Gastrocnemius medialis (tissue), 4 donors: ENCODE data around the gene RPUSD1. TPM values are rescaled to one million over a fixed set of nuclear protein-coding genes. Genes with fewer than 3 reads are reported as not detected.

Experiments used
- ATAC-seq, 2 donors: fragments of 150-250 bp; one replicate each; pipeline ENCODE4 v1.9.1; 2016
- DNase-seq, 2 donors: peaks; one replicate each; pipeline ENCODE4 v3.0.0-alpha.2; 2019
- H3K27ac ChIP-seq, 4 donors: fragments of 200-600 bp; sonication (generic); 1 replicate in 1 of 4; 2 replicates in 3 of 4; pipeline ENCODE4 v1.5.1; 2016 to 2018; ENCODE audit warnings: mild to moderate bottlenecking in 2 of 4, moderate library complexity in 1 of 4
- H3K27me3 ChIP-seq, 3 donors: fragments of 200-600 bp; sonication (generic) in 2 of 3; 1 replicate in 1 of 3; 2 replicates in 2 of 3; pipeline versions ENCODE4 v1.5.1 to v1.6.0; 2016 to 2019; ENCODE audit warnings: mild to moderate bottlenecking in 1 of 3, moderate library complexity in 1 of 3
- H3K36me3 ChIP-seq, 2 donors: fragments of 200-600 bp; sonication (generic) in 1 of 2; one replicate each; pipeline ENCODE4 v1.5.1; 2017 to 2018
- H3K4me1 ChIP-seq, 2 donors: fragments of 200-600 bp; sonication (generic) in 1 of 2; one replicate each; pipeline ENCODE4 v1.5.1; 2016 to 2017; ENCODE audit warnings: mild to moderate bottlenecking in 2 of 2
- H3K4me3 ChIP-seq, 4 donors: fragments of 200-600 bp; sonication (generic) in 3 of 4; 1 replicate in 1 of 4; 2 replicates in 3 of 4; pipeline ENCODE4 v1.5.1; 2016 to 2019; ENCODE audit warnings: mild to moderate bottlenecking in 2 of 4
- H3K9me3 ChIP-seq, 3 donors: fragments of 200-600 bp; sonication (generic) in 2 of 3; 1 replicate in 1 of 3; 2 replicates in 2 of 3; pipeline ENCODE4 v1.5.1; 2016 to 2019
- CTCF ChIP-seq, 5 experiments: fragments of 450-650 bp in 3 of 5; fragments of 200-600 bp in 2 of 5; sonication (generic) in 2 of 5; IDR thresholded peaks in 4 of 5; conservative IDR thresholded peaks in 1 of 5; 1 replicate in 4 of 5; 2 replicates in 1 of 5; pipeline ENCODE4 v1.5.1; 2016 to 2019; ENCODE audit warnings: antibody characterized with exemption in 5 of 5, mild to moderate bottlenecking in 3 of 5, moderate library complexity in 3 of 5
- POLR2A ChIP-seq, 2 donors: fragments of 450-650 bp; IDR thresholded peaks; one replicate each; pipeline ENCODE4 v1.6.1; 2017; ENCODE audit warnings: antibody characterized with exemption in 2 of 2, mild to moderate bottlenecking in 2 of 2, moderate library complexity in 2 of 2
- in situ Hi-C, 4 donors: fragments of 200-750 bp; cut with MboI; loops; one replicate each; pipeline versions ENCODE4 v1.15.0 to v1.8.0; 2017; ENCODE audit warnings: low sequenced_read_pairs in 4 of 4
- intact Hi-C: fragments of 100-400 bp; cut with DNase I; formaldehyde crosslinking; loops from one replicate; pipeline ENCODE4 v1.15.1; 2023; ENCODE audit warnings: low total_unique reads
- total RNA-seq, 4 donors: library from RNA; depleted of rRNA; stranded (reverse); fragments of >200 nt; gene quantifications; one replicate each; pipeline versions ENCODE4 v1.1.0 to v1.2.3, GENCODE V29; 2016

The RPUSD1 gene
- total RNA-seq, 4 donors from 2014 or later: 7.8 to 23.8 (median 15.2) TPM

DNA sequence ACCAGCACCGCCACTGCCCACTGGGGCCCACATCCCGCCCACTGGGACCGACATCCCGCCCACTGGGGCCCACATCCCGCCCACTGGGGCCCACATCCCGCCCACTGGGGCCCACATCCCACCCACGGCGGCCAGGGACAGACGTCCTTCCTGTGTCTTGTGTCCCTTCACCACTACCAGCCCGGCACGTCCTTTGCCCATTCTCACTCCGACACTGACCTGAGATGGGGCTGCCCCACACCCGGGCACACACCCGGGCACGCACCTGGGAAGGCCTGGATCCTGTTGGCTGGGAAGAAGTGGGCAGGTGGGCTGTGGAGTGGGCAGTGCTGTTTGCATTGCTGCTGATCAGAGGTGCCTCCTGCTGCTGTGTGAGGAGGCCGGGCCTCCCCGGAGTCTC is 40.7 kb upstream of the RPUSD1 start:
- Histone ChIP-seq H3K27ac (no peak overlapping the region), H3K9me3 (no peaks in the 10 kb centered on the region), H3K4me1 (no peaks in the 10 kb centered on the region), H3K36me3 (no peaks in the 10 kb centered on the region), H3K27me3 (peaks cover 23 to 45% (median 34%) of the 10 kb centered on the region in 3 donors), H3K4me3 (no peak overlapping the region)
- ATAC-seq (no peak), DNase-seq (no peak)
- no peak for TF ChIP-seq POLR2A (IDR thresholded peaks at IDR 0.05)
- no peak for TF ChIP-seq CTCF (IDR thresholded peaks at IDR 0.05 in 4 of 5, conservative IDR thresholded peaks at IDR 0.05 in 1 of 5)
- intact Hi-C loops (no loop called here), in situ Hi-C loops (no loop called here)

DNA sequence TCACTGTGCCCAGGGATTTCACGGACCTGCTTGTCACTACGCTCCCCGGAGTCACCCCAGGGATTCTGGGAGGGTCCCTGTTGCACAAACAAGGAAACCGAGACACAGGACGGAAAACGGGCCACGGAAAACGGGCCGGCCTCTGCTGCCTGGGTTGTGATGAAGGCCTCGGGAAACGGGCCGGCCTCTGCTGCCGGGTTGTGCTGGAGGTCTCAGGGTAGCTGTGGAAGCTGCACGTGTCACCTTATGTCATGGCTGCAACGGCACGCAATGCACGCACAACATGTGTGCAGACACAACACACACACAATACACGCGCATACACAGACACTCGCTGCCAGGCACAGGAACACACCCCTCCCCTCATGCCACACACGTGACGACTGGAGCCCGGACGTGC is 39.3 kb upstream of the RPUSD1 start:
- TF ChIP-seq CTCF (IDR thresholded peaks at IDR 0.05 in 4 of 5, conservative IDR thresholded peaks at IDR 0.05 in 1 of 5) (no peak), POLR2A (IDR thresholded peaks at IDR 0.05) (no peak)
- Histone ChIP-seq H3K27ac (no peak overlapping the region), H3K4me3 (no peak overlapping the region), H3K9me3 (no peaks in the 10 kb centered on the region), H3K4me1 (no peaks in the 10 kb centered on the region), H3K27me3 (peaks cover 16 to 45% (median 33%) of the 10 kb centered on the region in 3 donors), H3K36me3 (no peaks in the 10 kb centered on the region)
- no peak for ATAC-seq
- intact Hi-C loops (no loop called here), in situ Hi-C loops (no loop called here)
- DNase-seq: no peak

DNA sequence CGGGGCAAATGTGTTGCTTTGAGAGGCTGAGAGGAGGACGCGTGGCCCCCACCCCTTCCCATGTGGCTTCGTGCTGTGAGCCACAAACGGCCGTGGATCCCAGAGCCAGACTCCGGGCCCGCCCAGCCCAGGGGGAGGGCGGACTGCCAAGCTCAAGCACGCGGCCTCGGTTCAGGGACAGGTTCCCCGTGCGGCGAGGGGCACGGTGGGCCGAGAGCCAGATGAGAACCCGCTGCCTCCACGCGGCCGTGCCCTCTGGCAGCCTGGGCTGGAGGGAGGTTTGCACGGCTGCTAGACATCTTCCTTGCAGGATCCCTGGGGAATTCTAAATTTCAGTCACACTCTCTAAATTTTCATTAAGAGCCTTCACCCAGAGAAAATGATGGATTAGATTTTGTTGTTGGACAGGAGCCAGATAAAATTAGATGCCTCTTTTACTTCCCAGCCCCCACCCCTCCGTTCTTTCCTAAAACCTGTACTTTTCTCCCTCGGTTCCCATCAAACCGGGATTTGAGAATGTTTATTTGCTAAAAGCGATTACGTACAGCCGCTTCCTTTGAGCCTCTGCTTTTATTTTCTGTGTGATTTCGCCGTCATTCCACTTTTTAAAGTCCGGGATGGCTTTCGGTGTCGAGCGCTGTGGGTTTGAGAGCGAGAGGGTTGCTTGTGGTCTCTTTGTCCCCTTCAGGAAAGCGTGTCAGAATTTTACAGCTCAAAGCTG is 37.3 kb upstream of the RPUSD1 start:
- H3K9me3 ChIP-seq: no peaks in the 10 kb centered on the region
- no peak for TF ChIP-seq CTCF (IDR thresholded peaks at IDR 0.05 in 4 of 5, conservative IDR thresholded peaks at IDR 0.05 in 1 of 5)
- TF ChIP-seq POLR2A (IDR thresholded peaks at IDR 0.05): no peak
- in situ Hi-C loops: no loop called here
- no peak for ATAC-seq
- H3K4me1 ChIP-seq: no peaks in the 10 kb centered on the region
- H3K27ac ChIP-seq: no peak overlapping the region
- peaks cover 19 to 42% (median 32%) of the 10 kb centered on the region in 3 donors for H3K27me3 ChIP-seq
- peak overlapping the region in 1 of 4 donors; percentile 0 for H3K4me3 ChIP-seq
- intact Hi-C loops: no loop called here
- DNase-seq: no peak
- no peaks in the 10 kb centered on the region for H3K36me3 ChIP-seq

- DNase-seq (no peak), ATAC-seq (no peak)
- no peaks in the 10 kb centered on the region for H3K36me3 ChIP-seq
- H3K4me3 ChIP-seq: no peak overlapping the region
- intact Hi-C loops (no loop called here), in situ Hi-C loops (loop anchor here in 1 of 4 donors (25.0 kb wide), 1 partner anchor 238 kb away; the partner anchor contains the start of gene SSTR5)
- H3K27ac ChIP-seq: no peak overlapping the region
- TF ChIP-seq POLR2A (IDR thresholded peaks at IDR 0.05): no peak
- TF ChIP-seq CTCF (IDR thresholded peaks at IDR 0.05 in 4 of 5, conservative IDR thresholded peaks at IDR 0.05 in 1 of 5): no peak
- H3K9me3 ChIP-seq: no peaks in the 10 kb centered on the region
- H3K27me3 ChIP-seq: peaks cover 28 to 42% (median 32%) of the 10 kb centered on the region in 3 donors
- no peaks in the 10 kb centered on the region for H3K4me1 ChIP-seq
Observed at GRCh38 chr16:824601-825000, 36.4 kb upstream of the RPUSD1 start.
